GM19025 (cell line): ENCODE results near the gene CA4.
"Not testable (repeated sequence)": the region's sequence is repeated elsewhere in the genome, so short reads cannot be mapped to it uniquely, and the experiment has no call there.

Experiments
- ATAC-seq: cut with Tn5 transposase; IDR thresholded peaks from one replicate; pipeline ENCODE4 v1.9.1; 2021; ENCODE audit warnings: mild to moderate bottlenecking, low read depth, moderate library complexity; ENCODE audit not compliant: unreplicated experiment

CA4 gene

DNA sequence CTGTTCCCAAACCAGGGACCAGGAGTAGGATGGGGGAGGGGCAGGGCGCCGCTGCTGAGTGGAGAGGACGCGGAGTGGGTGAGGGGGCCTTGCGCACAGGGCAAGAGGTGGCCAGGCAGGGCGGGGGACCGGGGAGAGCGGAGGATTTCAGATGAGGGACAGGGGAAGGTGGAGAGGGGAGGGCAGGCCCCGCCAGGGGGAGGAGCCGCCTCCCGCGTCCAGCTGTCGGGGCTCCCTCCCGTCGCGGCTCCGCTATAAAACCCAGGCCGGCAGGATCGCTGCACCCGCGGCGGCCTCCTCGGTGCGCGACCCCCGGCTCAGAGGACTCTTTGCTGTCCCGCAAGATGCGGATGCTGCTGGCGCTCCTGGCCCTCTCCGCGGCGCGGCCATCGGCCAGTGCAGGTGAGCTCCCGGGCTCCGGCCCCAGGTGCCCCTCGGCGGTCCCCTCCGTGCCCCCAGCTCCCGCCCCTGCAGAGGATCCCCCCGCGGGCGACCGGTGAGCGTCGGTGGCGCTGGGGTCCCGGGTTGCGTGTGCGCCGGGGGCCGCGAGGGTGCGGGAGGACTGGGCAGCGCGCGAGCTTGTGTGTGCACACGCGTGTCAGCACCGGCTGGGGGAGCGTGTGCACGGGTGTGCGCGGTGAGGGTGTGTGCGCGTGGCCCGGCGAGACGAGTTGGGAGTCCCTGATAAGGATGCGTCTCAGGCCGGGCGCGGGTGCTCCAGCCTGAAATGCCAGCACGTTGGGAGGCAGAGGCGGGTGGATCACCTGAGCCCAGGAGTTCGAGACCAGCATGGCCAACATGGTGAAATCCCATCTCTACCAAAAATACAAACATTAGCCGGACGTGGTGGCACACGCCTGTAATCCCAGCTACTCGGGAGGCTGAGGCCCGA lies at the start of gene CA4:
CA4 (plus strand) TSS at position 283 of the 892 bp plus-strand sequence; CDS start at position 345, 62 bp downstream.
- ATAC-seq = no peak

DNA sequence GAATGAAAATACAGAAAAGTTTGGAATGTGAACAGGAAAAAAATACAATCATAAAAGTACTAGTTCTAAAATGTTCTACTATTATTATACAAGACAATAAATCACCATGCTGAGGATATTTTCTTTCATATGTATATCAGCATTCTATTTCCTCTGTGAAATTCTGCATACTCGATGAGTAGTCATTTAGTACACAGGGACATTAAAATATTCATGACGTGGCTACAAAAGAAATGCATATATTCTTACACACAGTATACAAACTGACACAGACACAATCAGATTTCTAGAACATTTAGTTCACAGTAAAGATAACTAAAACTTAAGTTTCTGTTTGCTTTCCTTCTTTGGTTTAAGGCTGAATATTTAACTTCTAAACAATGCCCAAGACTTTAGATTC lies 49.2 kb upstream of the CA4 start:
- ATAC-seq = not testable (repeated sequence)

DNA sequence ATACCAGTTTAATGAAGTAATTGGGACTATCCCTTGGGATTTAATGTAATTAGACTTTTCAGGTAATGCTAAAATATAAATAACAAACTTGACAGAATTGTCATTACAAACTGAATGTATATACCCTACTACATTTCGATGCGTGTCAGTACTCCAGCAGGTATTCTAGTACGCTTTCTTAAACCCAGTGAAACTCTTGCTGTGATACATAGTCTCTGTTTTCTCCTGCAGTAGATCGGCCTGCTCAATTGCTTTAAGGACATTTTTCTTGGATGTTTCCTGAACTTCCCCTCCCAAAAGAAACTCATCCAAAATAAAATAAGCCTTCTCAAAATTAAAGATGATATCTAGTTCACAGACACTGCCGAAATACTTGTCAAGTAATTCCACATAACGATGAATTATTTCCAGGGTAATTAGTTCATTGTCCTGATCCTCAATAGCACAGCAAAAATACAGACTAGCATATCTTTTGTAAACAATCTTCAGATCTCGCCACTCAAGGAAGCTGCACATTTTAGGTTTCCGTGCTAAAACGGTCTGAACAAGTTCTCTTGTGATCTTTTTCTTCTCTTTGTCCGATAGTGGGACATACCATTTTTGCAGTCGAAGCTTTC lies 47.6 kb upstream of the CA4 start:
- ATAC-seq = not testable (repeated sequence)

DNA sequence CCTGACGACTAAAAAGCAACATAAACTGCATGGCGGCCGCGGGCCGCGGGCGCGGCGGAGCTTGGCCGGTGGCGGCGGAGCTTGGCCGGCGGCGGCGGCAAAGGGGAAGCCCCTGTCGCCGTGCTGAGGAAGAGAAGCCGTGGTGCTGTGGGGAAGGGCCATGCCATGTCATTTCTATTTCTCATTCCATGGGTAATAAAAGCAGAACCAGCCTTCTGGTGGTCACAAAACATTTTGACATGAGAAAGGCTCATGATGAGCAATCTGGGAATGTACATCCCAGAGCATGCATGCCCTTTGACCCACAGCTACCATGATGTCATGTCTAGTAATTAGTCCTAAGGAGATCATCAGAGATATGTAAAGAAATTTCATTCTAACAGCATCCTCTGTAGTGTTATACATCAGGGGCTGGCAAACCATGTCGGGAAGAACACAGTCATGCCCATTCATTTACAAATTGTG lies 47.1 kb upstream of the CA4 start:
- ATAC-seq = no peak

DNA sequence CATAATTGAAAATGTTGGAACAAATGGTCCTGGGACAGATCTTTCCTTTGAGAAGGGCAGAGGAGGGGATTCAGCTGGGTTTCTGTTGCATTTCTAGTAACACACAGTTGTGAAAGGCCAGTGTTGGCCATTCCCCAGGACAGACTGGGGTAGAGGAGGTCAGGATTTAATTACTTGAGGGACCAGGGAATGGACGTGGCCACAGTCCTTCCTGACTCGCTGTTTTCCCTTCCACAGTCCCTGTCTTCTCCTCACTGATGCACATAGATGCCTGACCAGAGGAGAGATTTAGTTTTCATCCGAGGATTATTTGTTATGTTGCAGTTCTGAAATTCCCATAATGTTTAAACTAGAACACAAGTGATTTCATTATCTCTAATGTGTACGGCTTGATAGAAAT lies 45.8 kb upstream of the CA4 start:
- no peak for ATAC-seq

DNA sequence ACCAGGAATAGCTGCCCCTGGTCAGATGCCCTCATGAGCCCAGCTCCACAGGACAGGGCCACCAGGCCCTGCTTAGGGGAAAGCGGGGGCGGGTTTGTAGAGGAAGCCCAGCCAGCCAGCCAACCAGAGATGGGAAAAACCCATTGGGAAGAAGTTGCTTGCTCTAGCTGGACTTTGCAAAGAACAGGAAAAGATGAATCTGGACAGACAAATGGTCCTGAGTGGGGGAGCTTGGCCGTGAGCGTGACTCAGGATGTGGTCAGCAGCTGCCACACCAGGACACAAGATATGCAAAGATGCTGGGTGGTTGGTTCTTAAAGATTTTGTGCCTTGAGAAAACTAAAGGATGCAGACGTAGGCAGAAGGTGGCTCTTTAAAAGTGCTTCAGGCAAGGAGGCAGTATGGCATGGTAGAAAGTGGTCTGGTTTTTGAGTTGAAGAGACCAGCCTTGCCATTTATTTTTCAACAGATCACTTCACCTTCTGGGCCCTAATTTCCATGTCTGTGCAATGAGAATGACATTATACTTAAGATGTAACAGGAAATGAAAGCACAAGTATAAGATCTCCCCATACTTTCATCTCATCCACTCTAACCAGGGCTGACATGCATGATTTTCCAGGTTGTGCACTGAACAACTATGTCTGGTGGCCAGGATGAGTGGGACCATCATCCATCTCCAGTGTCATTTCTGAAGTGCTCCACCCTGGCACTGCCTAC lies 43.3 kb upstream of the CA4 start:
- no peak for ATAC-seq

DNA sequence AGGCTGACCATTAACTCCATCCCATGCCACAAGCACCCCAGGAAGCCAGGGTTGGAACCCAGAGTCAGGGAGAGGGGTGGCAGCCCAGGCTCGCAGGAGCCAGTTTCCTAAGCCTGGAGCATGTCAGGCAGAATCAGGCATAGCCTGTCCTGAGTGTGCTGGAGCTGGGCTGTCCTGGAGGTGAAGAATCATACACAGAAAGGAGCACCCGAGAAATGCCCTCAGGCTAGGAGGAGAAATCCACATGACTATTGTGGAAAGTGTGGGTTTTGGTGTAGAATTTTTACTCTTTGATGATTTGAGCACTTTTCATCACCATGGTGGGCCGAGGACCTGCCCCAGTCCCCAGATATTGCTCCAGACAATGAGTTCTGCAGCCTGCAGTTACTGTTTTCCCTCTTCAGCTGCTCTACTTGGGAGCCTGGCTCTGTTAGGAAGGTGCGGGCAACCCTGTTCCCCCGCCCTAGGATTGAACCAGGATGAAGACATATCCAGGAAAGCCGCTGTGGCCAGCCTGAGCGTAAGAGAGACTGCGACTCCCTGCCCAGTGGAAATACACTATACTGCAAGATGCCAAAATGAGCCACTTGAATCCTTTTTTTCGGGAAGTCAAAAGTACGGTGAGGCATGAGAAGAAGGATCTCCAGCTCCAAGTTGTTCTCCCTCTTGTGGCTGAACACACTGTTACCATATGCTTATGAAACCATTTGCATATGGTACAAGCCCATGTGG lies 42.1 kb upstream of the CA4 start:
- ATAC-seq = no peak

DNA sequence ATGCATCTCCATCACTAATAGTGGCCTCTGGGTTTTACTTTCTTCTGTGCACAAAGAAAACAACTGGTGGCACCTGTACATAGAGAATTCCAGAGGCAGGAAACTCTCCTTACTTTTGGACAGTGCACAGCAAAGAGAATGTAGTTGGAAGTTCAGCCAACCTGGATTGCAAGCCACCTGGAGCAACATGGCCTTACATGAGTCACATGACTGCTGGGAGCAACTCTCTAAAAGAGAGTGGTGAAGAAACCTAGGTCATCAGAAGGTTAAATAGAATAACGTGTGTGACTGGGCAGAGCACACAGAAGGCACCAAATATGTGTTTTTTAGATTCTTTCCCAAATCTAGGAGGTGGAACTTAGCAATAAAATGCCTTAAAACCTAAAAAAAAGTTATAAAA lies 41.5 kb upstream of the CA4 start:
- not testable (repeated sequence) for ATAC-seq

DNA sequence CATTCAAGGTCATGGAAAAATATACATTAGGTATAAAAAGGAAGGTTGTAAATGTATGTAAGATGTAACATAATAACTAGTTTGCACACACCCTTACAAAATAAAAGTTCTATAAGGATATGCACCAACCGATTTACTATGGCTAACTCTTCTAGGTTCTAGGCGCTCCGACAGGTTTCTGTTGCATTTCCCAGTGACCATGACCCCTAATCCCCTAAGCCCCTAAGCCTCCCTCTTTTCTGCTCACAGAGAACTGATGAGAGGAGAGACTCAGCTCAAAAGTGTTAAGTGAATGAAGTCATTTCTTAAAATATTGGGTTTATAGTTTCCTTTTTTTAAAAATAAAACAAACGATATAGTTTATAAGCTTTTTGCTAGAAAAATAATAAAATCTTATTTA lies 41.1 kb upstream of the CA4 start:
- no peak for ATAC-seq

DNA sequence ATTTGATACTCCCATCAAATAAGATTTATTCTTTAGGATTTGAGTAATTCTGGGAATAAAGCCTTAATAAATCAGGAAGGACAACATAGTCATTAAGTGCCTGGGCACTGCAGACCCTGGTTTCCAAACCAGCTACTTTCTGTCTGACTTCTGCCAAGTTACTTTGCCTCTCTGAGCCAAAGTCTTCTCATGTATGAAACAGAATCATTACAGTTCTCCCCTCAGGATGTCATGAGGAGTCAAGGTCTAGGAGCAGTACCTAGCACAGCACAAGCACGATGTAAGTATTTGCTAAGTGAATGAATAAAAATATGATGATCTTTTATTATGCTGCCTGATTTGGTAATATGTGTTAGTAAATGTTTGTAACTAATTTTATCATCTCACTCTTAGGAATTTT lies 40.6 kb upstream of the CA4 start:
- no peak for ATAC-seq

DNA sequence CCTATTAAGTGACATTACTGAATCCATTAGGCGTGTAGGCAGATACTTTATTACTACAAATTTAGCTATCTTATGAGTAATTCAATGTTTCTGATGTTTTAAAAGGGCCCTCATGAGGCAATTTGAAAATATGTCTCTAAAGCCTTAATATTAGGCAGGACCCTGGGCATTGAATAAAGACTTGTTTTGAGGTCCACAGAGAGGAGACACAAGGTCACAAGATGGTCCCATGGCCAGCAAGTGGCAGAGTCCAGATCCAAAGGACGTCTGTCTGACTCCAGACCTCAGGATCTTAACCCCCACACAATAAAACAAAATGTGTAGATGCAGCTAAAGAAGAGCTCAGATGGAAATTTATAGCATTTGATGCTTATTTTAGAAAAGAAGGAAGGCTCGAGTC lies 39.2 kb upstream of the CA4 start:
- ATAC-seq = no peak

DNA sequence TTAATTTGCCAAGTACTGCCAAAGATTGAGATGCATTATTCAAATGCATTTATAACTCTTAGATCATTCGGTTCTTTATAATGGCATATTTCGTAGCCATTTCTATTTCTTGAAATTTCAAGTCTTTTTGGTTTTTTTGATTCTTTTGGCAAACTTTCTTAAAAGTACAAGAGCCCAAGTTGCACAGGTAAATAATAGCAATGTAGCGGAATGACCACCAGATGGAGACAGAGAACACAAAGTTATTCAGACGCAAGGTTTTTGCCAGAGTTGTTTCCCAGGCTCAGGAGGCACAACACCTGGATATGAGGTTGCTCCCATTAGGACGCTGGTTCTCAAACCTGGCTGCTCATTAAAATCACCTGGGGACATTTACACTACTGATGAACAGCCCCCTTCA lies 38.1 kb upstream of the CA4 start:
- ATAC-seq = not testable (repeated sequence)

DNA sequence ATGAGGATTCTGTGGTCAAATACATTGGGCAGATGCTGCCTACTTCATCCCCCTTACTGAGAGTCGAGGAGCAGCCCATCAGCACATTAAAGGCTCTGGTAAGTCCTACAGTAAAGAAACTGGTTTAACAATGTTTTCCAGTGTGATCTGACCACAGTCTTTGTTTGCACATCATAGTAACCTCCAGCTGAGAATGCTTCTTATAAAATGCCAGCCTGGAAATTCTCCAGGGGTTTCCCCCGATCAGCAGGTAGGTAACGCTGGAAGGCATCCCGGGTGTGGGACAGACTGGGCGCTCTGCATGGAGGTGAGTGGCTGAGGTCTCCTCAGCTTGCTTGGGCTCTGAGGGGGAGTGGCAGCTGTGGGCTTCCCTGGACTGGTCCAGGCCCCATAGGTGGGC lies 34.4 kb upstream of the CA4 start:
- ATAC-seq = not testable (repeated sequence)

DNA sequence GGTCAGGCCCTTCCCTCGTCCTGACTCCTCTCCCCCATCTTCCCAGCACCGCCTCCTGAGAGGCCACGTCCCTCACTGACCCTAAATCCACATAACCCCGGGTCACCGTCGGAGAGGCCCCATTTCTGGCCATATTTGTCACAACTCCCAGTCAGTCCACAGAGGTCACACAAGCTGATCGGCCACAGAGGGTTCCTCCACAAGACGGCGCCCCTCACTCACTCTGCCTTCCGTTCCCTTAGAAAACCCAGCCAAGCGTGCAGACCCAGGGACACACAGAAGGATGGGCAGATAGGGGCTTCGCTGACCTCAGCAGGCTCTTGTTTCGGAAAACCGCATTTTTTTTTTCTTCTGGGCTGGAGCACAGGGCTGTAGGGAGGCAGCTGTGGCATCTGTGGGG lies 33.6 kb upstream of the CA4 start:
- ATAC-seq = not testable (repeated sequence)

DNA sequence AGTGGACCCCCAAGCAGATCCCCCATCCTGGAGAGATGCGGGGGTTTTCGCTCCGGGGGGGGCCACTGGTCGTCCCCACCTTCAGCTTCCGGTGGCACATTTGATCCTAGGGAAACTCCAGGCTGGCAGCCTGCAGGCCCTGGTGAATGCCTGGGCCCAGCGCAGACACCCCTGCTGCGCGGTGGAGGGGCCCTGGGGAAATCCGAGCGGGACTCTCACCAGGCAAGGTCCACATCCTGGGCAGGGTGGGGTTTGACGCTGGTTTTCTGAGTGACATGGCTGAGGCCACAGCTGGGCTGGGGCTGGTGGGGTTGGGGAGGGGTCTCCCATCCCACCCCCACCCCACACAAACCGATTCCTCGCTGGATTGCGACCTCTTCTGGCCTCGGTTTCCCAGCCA lies 30.6 kb upstream of the CA4 start:
- ATAC-seq = not testable (repeated sequence)

DNA sequence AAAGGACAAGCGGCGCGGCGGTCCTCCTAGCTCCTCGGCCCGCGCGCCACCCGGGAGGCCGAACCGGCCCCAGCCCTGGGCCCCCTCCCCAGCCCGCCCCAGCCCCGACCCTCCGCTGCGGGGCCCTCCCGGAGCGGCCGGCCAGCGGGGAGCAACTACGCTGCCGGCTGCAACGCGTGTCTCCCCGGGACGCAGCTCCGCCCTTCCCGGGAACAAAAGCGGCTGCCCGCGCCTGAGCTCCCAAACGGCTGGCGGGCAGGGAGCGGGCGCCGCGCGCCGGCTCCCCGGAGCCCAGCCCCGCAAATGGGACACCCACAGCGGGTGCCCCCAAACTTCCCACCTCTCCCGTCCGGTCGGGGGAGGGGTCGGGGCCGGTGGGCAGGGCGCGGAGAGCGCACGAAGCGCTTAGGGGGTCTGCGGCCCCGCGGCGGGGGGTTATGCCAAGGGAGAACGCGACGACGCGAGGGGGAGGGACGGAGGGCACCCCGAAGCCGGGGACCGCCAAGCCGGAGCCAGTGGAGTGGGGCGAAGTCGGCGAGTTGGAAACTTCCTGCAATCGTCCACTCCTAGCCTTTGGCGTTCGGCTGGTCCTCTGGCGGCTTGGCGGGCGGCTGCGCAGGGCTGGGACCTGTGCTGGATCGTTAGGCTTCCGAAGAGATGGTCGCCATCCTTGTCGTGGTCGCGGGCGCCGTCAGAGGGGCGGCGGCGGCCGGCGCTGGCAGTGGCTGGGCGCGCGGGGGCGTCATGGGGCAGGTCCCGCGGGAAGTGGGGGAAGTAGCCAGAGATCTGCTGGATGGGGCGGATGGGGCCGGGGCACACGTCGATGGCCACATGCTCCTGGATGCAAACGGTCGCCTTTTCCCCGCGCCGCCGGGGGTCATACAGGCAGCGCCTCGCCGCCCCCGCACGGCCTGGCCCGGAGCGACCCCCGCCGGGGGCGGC lies 29.7 kb upstream of the CA4 start:
- not testable (repeated sequence) for ATAC-seq

DNA sequence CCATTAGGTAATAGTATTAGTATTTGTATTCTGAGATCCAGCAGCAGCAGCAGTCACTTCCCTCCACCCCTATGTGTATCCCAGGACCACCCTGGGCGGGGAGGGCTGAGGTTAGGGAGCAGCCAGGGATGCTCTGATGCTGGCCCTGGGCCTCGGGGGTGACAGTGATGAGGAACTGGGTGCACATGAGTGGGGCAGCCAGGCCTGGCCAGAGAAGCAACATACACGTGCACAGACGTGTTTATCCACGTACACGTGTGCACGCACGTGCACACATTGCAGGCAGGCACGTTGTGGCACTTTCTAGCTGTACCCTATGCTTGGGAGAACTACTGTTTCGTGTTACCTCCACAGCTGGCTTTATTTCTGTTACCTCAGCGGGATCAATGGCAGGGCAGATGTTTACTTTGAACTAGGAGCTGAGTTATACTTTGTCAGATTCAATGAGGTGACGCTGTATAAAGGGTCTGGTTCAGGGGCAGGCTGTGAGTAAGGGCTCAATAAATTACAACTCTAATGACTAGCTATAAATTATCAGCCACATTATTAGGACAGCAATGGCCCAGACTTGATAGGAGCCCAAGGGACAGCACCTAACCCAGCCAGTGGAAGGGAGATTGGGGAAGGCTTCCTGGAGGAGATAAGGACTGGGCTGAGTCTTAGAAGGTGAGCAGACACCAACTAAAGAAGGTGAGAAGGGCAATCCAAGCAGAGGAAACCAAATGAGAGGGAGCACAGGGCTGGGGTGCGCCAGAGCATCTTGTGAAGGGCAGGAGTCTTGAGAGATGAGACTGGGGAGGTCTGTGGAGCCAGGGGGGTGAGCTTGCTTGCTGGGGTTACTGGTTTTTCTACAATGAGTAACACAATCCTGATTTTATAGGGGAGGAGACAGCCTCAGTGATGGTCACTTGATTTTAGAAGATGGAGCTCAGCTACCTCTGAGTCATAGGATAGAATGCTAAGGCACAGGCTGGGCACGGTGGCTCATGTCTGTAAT lies 22.4 kb upstream of the CA4 start:
- ATAC-seq = no peak

DNA sequence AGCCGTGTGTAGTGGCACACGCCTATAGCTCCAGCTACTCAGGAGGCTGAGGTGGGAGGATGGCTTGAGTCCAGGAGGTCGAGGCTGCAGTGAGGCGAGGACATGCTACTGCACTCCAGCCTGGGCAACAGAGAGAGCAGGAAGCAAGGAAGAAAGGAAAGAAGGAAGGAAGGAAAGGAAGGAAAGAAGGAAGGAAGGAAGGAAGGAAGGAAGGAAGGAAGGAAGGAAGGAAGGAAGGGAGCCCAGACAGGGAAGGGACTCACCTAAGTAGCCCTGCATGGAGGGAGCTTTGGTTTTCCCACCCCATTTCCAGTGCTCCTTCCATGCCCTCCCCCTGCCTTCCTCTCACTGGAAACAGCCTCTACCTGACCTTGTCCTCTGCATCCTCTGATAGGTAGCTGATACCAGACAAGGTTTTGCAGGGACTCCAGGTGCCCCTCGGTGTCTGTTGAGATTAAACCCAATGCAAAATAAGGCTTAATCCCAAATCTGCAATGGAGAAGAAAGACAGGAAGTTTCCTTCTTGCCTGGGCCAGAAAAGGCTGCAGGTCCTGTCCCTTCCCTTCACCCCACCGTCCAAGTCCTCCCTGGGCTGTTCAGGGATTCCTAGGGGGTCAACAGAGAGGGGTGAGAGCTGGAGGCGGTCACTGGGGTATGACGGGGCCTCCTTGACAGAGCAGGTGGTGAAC lies 21.5 kb upstream of the CA4 start:
- ATAC-seq = no peak
